IPS DF 4.7 (cell line): ENCODE results near the gene ZNF600.
"Not testable (repeated sequence)": the region's sequence is repeated elsewhere in the genome, so short reads cannot be mapped to it uniquely, and the experiment has no call there.

Source experiments
- DNase-seq: peaks from one replicate; pipeline ENCODE4 v3.0.0-alpha.2; 2013; ENCODE audit warnings: low spot score; ENCODE audit errors: extremely low read depth

Gene ZNF600

GRCh38 chr19:52742516-52742915 lies 44.1 kb downstream of the ZNF600 start:
- no peak for DNase-seq

GRCh38 chr19:52741951-52742485 lies 44.6 kb downstream of the ZNF600 start:
- no peak for DNase-seq

- not testable (repeated sequence) for DNase-seq
Measured at GRCh38 chr19:52741371-52741770, 45.2 kb downstream of the ZNF600 start.

- DNase-seq: no peak
Measured at GRCh38 chr19:52739576-52739975, 47.0 kb downstream of the ZNF600 start.

GRCh38 chr19:52735734-52736133 lies 50.9 kb downstream of the ZNF600 start:
- DNase-seq: peak; percentile 69

GRCh38 chr19:52734893-52735661 lies 51.5 kb downstream of the ZNF600 start, which contains the start of gene ZNF611:
ZNF611 (minus strand) TSS chr19:52735044; CDS start chr19:52715894, 19,150 bp downstream.
- no peak for DNase-seq

- DNase-seq: no peak
Measured at GRCh38 chr19:52734331-52734892, 52.2 kb downstream of the ZNF600 start.

- not testable (repeated sequence) for DNase-seq
Measured at GRCh38 chr19:52726051-52726450, 60.5 kb downstream of the ZNF600 start.

- no peak for DNase-seq
Measured at GRCh38 chr19:52725528-52725961, 61.0 kb downstream of the ZNF600 start.

GRCh38 chr19:52724701-52725514 lies 61.7 kb downstream of the ZNF600 start:
- DNase-seq: no peak

- DNase-seq: not testable (repeated sequence)
Measured at GRCh38 chr19:52723907-52724598, 62.5 kb downstream of the ZNF600 start.

- DNase-seq: no peak
Measured at GRCh38 chr19:52722062-52723003, 64.3 kb downstream of the ZNF600 start.

GRCh38 chr19:52720541-52720940 lies 66.0 kb downstream of the ZNF600 start:
- DNase-seq: not testable (repeated sequence)

GRCh38 chr19:52716522-52716921 lies 70.1 kb downstream of the ZNF600 start:
- DNase-seq: peak; percentile 53

GRCh38 chr19:52715902-52716301 lies 70.7 kb downstream of the ZNF600 start:
- DNase-seq: not testable (repeated sequence)

GRCh38 chr19:52715330-52715729 lies 71.3 kb downstream of the ZNF600 start:
- not testable (repeated sequence) for DNase-seq
